Measurements from ENCODE around the gene OTUD7B. TPM values are rescaled to one million over a fixed set of nuclear protein-coding genes. Genes with fewer than 3 reads are reported as not detected.

OTUD7B gene
- total RNA-seq, 1 donor from 2014 or later = 4.9 TPM

Other genes with a start within 250 kb of the OTUD7B start
- gene FCGR1A, start 228.0 kb downstream of the OTUD7B start, total RNA-seq = 3.3 TPM
- 10.2 TPM for gene BOLA1, start 111.2 kb downstream of the OTUD7B start, total RNA-seq
- gene SV2A, start 92.9 kb downstream of the OTUD7B start, total RNA-seq = 73.0 TPM
- gene SF3B4, start 82.9 kb downstream of the OTUD7B start, total RNA-seq = 7.3 TPM
- 2.0 TPM for gene MTMR11, start 73.8 kb downstream of the OTUD7B start, total RNA-seq
- gene VPS45, start 57.0 kb upstream of the OTUD7B start, total RNA-seq = 70.1 TPM
- 76.6 TPM for gene PLEKHO1, start 139.2 kb upstream of the OTUD7B start, total RNA-seq
- gene ANP32E, start 225.4 kb upstream of the OTUD7B start, total RNA-seq = 18.8 TPM
- 0.41 TPM for gene CA14, start 247.0 kb upstream of the OTUD7B start, total RNA-seq